PC-9 (cell line): ENCODE results near the gene INAFM2. TPM values are rescaled to one million over a fixed set of nuclear protein-coding genes. Genes with fewer than 3 reads are reported as not detected.

Source experiments
- BruUV-seq: library from RNA; stranded (reverse); fragments of 400-500 nt; replicated peaks from 2 replicates; lab custom pipeline; 2021; lab: Mats Ljungman, UMichigan
- CTCF ChIA-PET: fragments of 300-600 bp; sonication (Branson Sonifier 250); formaldehyde crosslinking; loops from one replicate; lab custom pipeline; 2022; ENCODE audit warnings: antibody characterized with exemption; lab: Charles Lee
- POLR2A ChIA-PET: fragments of 300-600 bp; sonication (Branson Sonifier 250); formaldehyde crosslinking; loops from one replicate; lab custom pipeline; 2022; ENCODE audit warnings: antibody characterized with exemption; ENCODE audit not compliant: unreplicated experiment; lab: Charles Lee
- DNase-seq, 2 experiments: peaks; one replicate each; pipeline versions ENCODE4 v3.0.0 to v3.0.0-alpha.2; 2015 to 2022; ENCODE audit warnings: mixed read lengths in 1 of 2
- H2AFZ ChIP-seq: fragments of 200-600 bp; sonication (generic); 2 replicates; pipeline ENCODE4 v1.8.1; 2017; ENCODE audit warnings: antibody characterized with exemption
- H3F3A ChIP-seq: fragments of 200-600 bp; sonication (generic); 2 replicates; pipeline ENCODE4 v1.8.1; 2017; ENCODE audit warnings: antibody characterized with exemption, mild to moderate bottlenecking, low read depth; ENCODE audit not compliant: insufficient read depth
- H3K27ac ChIP-seq: fragments of 200-600 bp; sonication (generic); 2 replicates; pipeline ENCODE4 v1.6.1; 2016; ENCODE audit warnings: mixed run types
- H3K27me3 ChIP-seq: fragments of 200-600 bp; sonication (generic); 2 replicates; pipeline ENCODE4 v1.6.1; 2016; ENCODE audit warnings: low read depth, mixed run types; ENCODE audit not compliant: insufficient read depth
- H3K36me3 ChIP-seq: fragments of 200-600 bp; sonication (generic); 2 replicates; pipeline ENCODE4 v1.6.1; 2016; ENCODE audit warnings: low read depth, mixed run types
- H3K4me1 ChIP-seq: fragments of 200-600 bp; sonication (generic); replicated peaks from 2 replicates; pipeline ENCODE4 v1.6.1; 2016; ENCODE audit warnings: mixed run types; ENCODE audit not compliant: insufficient read depth
- H3K4me2 ChIP-seq: fragments of 200-600 bp; sonication (generic); 2 replicates; pipeline ENCODE4 v1.6.1; 2017; ENCODE audit warnings: mixed run types
- H3K4me3 ChIP-seq: fragments of 200-600 bp; sonication (generic); 2 replicates; pipeline ENCODE4 v1.6.1; 2016; ENCODE audit warnings: mixed run types
- H3K79me2 ChIP-seq: fragments of 200-600 bp; sonication (generic); 2 replicates; pipeline ENCODE4 v1.6.1; 2017; ENCODE audit warnings: low read depth, mixed run types
- H3K9me2 ChIP-seq: fragments of 200-600 bp; sonication (generic); 2 replicates; pipeline ENCODE4 v1.8.1; 2017; ENCODE audit warnings: mild to moderate bottlenecking; ENCODE audit not compliant: insufficient read depth
- H3K9me3 ChIP-seq: fragments of 200-600 bp; sonication (generic); 2 replicates; pipeline ENCODE4 v1.8.1; 2016; ENCODE audit warnings: low read depth; ENCODE audit not compliant: insufficient read depth
- H4K20me1 ChIP-seq: fragments of 200-600 bp; sonication (generic); 2 replicates; pipeline ENCODE4 v1.8.1; 2017; ENCODE audit not compliant: insufficient read depth
- CTCF ChIP-seq: fragments of 200-600 bp; sonication (generic); conservative IDR thresholded peaks from 2 replicates; pipeline ENCODE4 v1.6.1; 2017; ENCODE audit warnings: mixed run types, antibody characterized with exemption, mild to moderate bottlenecking, moderate library complexity
- EZH2 ChIP-seq: fragments of 200-600 bp; sonication (generic); IDR thresholded peaks from 2 replicates; pipeline ENCODE4 v1.8.0; 2017; ENCODE audit warnings: antibody characterized with exemption, low read depth
- intact Hi-C: fragments of 100-400 bp; cut with micrococcal nuclease; formaldehyde crosslinking; loops from one replicate; pipeline ENCODE4 v1.10.0; 2022; ENCODE audit not compliant: unreplicated experiment
- total RNA-seq: library from RNA; stranded (reverse); gene quantifications from 2 replicates; pipeline ENCODE4 v1.2.3, GENCODE V29; 2021

INAFM2 gene
- total RNA-seq, 1 experiment from 2014 or later, result 2.4 TPM

DNA sequence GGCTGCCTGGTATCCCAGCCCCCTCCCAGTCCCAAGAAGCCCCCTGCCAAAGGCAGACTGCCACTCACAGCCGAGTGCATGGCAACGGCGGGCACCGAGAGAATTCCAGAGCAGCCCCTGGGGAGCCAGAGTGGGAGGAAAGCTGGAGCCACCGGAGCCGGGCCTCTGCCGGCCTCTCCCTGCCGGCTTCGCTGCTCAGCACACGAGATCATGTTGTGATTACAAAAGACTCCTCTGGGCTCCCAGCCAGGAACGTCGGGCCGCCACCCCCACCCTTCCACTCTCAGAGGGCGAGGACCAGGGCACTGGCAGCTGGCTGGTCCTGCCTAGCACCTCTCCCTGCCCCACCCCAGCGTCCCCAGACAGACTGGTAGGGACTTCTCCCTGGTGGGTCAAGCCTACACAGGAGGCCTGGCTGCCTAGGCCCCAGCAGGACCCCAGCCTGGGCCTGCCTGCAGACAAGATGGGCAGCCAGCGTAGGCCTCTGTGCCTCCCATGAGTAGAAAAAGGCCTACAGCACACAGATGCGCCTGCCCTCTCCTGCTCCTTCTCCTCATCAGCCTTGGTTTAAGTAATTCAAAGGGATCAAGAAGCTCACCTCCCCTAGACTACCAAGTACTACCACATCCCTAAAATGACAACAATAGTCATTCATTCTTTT is 17.4 kb downstream of the INAFM2 start, which contains the start of gene CCDC9B:
CCDC9B (minus strand) TSS at position 200 of the 661 bp plus-strand sequence; CDS start at position 80, 120 bp downstream.
- Histone ChIP-seq H3K9me3 (no peaks in the 10 kb centered on the region), H3K36me3 (peaks cover 14% of the 10 kb centered on the region; the same call in 1 of the 2 replicates), H3K27ac (peak within 1 kb of the TSS; percentile 91), H3K79me2 (peaks cover 51% of the 10 kb centered on the region), H3K4me2 (peak within 1 kb of the TSS; percentile 90), H3K9me2 (no peaks in the 10 kb centered on the region), H3K4me3 (peak within 1 kb of the TSS; percentile 94), H3F3A (peaks cover 55% of the 10 kb centered on the region), H2AFZ (no peak within 1 kb of the TSS), H4K20me1 (no peaks in the 10 kb centered on the region), H3K27me3 (no peaks in the 10 kb centered on the region), H3K4me1 (peaks cover 69% of the 10 kb centered on the region)
- TF ChIP-seq CTCF, result no peak
- no peak for TF ChIP-seq EZH2
- ChIA-PET CTCF (interaction anchor here (0.6 to 2.0 kb wide), 3 partner anchors 13 to 66 kb away, joined by 3 to 7 read pairs (median 3); no protein-coding TSS in a partner anchor), POLR2A (interaction anchor here (0.5 to 0.7 kb wide), 4 partner anchors 45 to 295 kb away, joined by 3 to 5 read pairs (median 4); no protein-coding TSS in a partner anchor)
- BruUV-seq, result no TSS peak
- DNase-seq, result peak; percentile 81 to 95
- intact Hi-C loops, result no loop called here

DNA sequence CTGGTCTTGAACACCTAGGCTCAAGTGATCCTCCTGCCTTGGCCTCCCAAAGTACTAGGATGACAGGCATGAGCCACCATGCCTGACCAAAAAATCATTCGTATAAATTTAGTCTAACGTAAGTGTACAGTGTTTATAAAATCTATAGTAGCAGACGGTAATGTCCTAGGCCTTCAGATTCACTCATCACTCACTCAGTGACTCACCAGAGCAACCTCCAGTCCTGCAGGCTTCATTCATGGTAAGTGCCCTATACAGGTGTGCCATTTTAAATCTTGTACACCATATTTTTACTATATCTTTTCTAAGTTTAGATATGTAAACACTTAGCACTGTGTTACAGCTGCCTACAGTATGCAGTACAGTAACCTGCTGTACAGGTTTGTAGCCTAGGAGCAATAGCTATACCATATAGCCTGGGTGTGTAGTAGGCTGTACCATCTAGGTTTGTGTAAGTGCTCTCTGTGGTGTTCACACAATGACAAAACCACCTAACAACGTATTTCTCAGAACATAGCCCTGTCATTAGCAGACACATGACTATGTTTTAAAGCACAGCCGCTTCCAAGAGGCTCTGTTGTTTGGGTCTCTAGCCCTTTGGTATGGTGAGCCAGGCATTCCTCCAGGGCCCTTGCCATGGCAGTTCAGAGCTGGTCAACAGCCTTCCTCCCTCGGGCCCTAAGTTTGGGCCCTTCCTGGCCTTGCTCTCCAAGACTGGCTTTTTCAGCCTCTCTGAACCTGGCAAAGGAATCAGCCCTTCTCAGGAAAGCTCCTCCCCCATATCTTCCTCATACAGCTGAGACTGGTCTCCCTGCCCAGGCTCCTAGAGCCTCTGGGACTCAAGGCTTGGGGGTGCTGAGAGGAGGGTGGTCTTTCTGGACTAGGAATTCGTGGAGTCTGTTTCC is 19.2 kb downstream of the INAFM2 start:
- H3K27me3 ChIP-seq, result no peaks in the 10 kb centered on the region
- peaks cover 9% of the 10 kb centered on the region; the same call in 1 of the 2 replicates for H3K36me3 ChIP-seq
- H2AFZ ChIP-seq, result no peak overlapping the region
- H3K9me2 ChIP-seq, result no peaks in the 10 kb centered on the region
- DNase-seq, result peak in 1 of 2 experiments; percentile 69
- peaks cover 33% of the 10 kb centered on the region for H3K79me2 ChIP-seq
- TF ChIP-seq CTCF (no peak), EZH2 (no peak)
- H3K9me3 ChIP-seq, result no peaks in the 10 kb centered on the region
- ChIA-PET CTCF (interaction anchor here (0.6 kb wide), 1 partner anchor 20 kb away, joined by 6 read pairs; no protein-coding TSS in a partner anchor), POLR2A (no interaction called here)
- BruUV-seq, result no TSS peak
- no peaks in the 10 kb centered on the region for H4K20me1 ChIP-seq
- H3F3A ChIP-seq, result peaks cover 37% of the 10 kb centered on the region
- peak overlapping the region; percentile 97 for H3K4me2 ChIP-seq
- intact Hi-C loops, result no loop called here
- peak overlapping the region; percentile 22; the same call in 1 of the 2 replicates for H3K4me3 ChIP-seq
- H3K27ac ChIP-seq, result peak overlapping the region; percentile 93
- peaks cover 72% of the 10 kb centered on the region for H3K4me1 ChIP-seq

- peaks cover 75% of the 10 kb centered on the region for H3K4me1 ChIP-seq
- ChIA-PET CTCF (interaction anchor here (1.5 to 1.7 kb wide), 2 partner anchors 15 to 53 kb away, joined by 4 to 17 read pairs; partner anchors contain the start of gene DISP2), POLR2A (interaction anchor here (0.6 kb wide), 3 partner anchors 47 to 101 kb away, joined by 3 to 5 read pairs (median 3); no protein-coding TSS in a partner anchor)
- no peaks in the 10 kb centered on the region for H3K27me3 ChIP-seq
- intact Hi-C loops, result no loop called here
- peaks cover 31% of the 10 kb centered on the region for H3F3A ChIP-seq
- 0 out of 2 replicates have a peak, but pooled peaks cover under 1% of the 10 kb centered on the region for H3K36me3 ChIP-seq
- no peaks in the 10 kb centered on the region for H3K9me3 ChIP-seq
- H3K27ac ChIP-seq, result peak overlapping the region; percentile 93
- H3K4me2 ChIP-seq, result peak overlapping the region; percentile 97
- no peak for TF ChIP-seq EZH2
- TF ChIP-seq CTCF, result no peak
- peak; percentile 75 to 88 for DNase-seq
- no peaks in the 10 kb centered on the region for H3K9me2 ChIP-seq
- H2AFZ ChIP-seq, result no peak overlapping the region
- peak overlapping the region; percentile 51; the same call in 1 of the 2 replicates for H3K4me3 ChIP-seq
- no TSS peak for BruUV-seq
- H3K79me2 ChIP-seq, result peaks cover 24% of the 10 kb centered on the region
- no peaks in the 10 kb centered on the region for H4K20me1 ChIP-seq
Observed at GRCh38 chr15:40343512-40343911, 20.0 kb downstream of the INAFM2 start.
